IMR-90 (cell line): Measurements from ENCODE around the gene SLC6A3. TPM values are rescaled to one million over a fixed set of nuclear protein-coding genes. Genes with fewer than 3 reads are reported as not detected.

Source experiments
- ATAC-seq: fragments of 200-7000 bp; cut with Tn5 transposase; 2 replicates; pipeline ENCODE4 v1.9.1; 2020; ENCODE audit warnings: low read depth, mild to moderate bottlenecking, moderate library complexity
- BruUV-seq: library from RNA; stranded (reverse); fragments of 400-500 nt; replicated peaks from 2 replicates; lab custom pipeline; 2021; lab: Mats Ljungman, UMichigan
- CTCF ChIA-PET: fragments of 300-600 bp; formaldehyde crosslinking; extraction: SDS; loops from one replicate; lab custom pipeline; 2021; ENCODE audit warnings: antibody characterized with exemption; lab: Yijun Ruan, JAX
- POLR2A ChIA-PET: fragments of 300-600 bp; sonication (Branson Sonifier 250); formaldehyde crosslinking; loops from one replicate; lab custom pipeline; 2022; ENCODE audit warnings: antibody characterized with exemption; ENCODE audit not compliant: unreplicated experiment; lab: Charles Lee
- DNase-seq: peaks from one replicate; pipeline ENCODE4 v3.0.0; 2013
- H2AFZ ChIP-seq: replicated peaks from 2 replicates; pipeline ENCODE3; 2013; ENCODE audit warnings: low read length, mild to moderate bottlenecking; ENCODE audit not compliant: poor library complexity
- H2AK5ac ChIP-seq: 2 replicates; pipeline ENCODE4 v1.6.1; 2013; ENCODE audit warnings: low read depth, low read length, inconsistent platforms
- H2AK9ac ChIP-seq: replicated peaks from 2 replicates; pipeline ENCODE3; 2013; ENCODE audit warnings: mild to moderate bottlenecking, low read depth, low read length, moderate library complexity; ENCODE audit not compliant: poor library complexity
- H2BK120ac ChIP-seq: 2 replicates; pipeline ENCODE4 v1.6.1; 2013; ENCODE audit warnings: low read depth, low read length, inconsistent platforms
- H2BK15ac ChIP-seq: 3 replicates; pipeline ENCODE4 v1.6.1; 2013; ENCODE audit warnings: low read depth, low read length, inconsistent platforms
- H2BK20ac ChIP-seq: 2 replicates; pipeline ENCODE4 v1.6.1; 2013; ENCODE audit warnings: low read depth, mild to moderate bottlenecking, inconsistent platforms, low read length, moderate library complexity
- H2BK5ac ChIP-seq: 2 replicates; pipeline ENCODE4 v1.6.1; 2013; ENCODE audit warnings: mild to moderate bottlenecking, low read depth, low read length, inconsistent platforms; ENCODE audit not compliant: poor library complexity, severe bottlenecking
- H3K14ac ChIP-seq: replicated peaks from 2 replicates; pipeline ENCODE4 v1.6.1; 2013; ENCODE audit warnings: low read depth, low read length, inconsistent platforms
- H3K18ac ChIP-seq: 2 replicates; pipeline ENCODE4 v1.6.1; 2013; ENCODE audit warnings: low read depth, low read length, control low read depth
- H3K23ac ChIP-seq: 2 replicates; pipeline ENCODE4 v1.6.1; 2013; ENCODE audit warnings: low read depth, low read length, inconsistent platforms
- H3K27ac ChIP-seq: 2 replicates; pipeline ENCODE4 v1.5.1; 2013; ENCODE audit warnings: mild to moderate bottlenecking, control low read depth, low read length; ENCODE audit not compliant: insufficient read depth
- H3K27me3 ChIP-seq: 2 replicates; pipeline ENCODE4 v1.6.1; 2013; ENCODE audit warnings: low read length; ENCODE audit not compliant: control insufficient read depth, insufficient read depth
- H3K36me3 ChIP-seq: 2 replicates; pipeline ENCODE4 v1.6.1; 2013; ENCODE audit warnings: low read length, mixed read lengths; ENCODE audit not compliant: control insufficient read depth, insufficient read depth
- H3K4ac ChIP-seq: 2 replicates; pipeline ENCODE4 v1.6.1; 2013; ENCODE audit warnings: low read depth, low read length, inconsistent platforms
- H3K4me1 ChIP-seq: 2 replicates; pipeline ENCODE4 v1.6.1; 2013; ENCODE audit warnings: low read length, mixed read lengths; ENCODE audit not compliant: control insufficient read depth, insufficient read depth
- H3K4me2 ChIP-seq: 2 replicates; pipeline ENCODE4 v1.6.1; 2013; ENCODE audit warnings: low read depth, mild to moderate bottlenecking, control low read depth, low read length, moderate library complexity
- H3K4me3 ChIP-seq: 2 replicates; pipeline ENCODE4 v1.5.1; 2013; ENCODE audit warnings: low read depth, mild to moderate bottlenecking, control low read depth, low read length, moderate library complexity; ENCODE audit not compliant: insufficient read depth
- H3K56ac ChIP-seq: 2 replicates; pipeline ENCODE4 v1.6.1; 2013; ENCODE audit warnings: low read length, inconsistent platforms; ENCODE audit not compliant: insufficient read depth; ENCODE audit errors: extremely low read depth
- H3K79me1 ChIP-seq, 2 experiments: 2 replicates each; pipeline ENCODE4 v1.6.1; 2013; ENCODE audit warnings: low read length in 2 of 2, inconsistent platforms in 1 of 2, low read depth in 1 of 2
- H3K9ac ChIP-seq: 2 replicates; pipeline ENCODE4 v1.6.1; 2013; ENCODE audit warnings: low read depth, low read length, control low read depth
- H3K9me1 ChIP-seq: 2 replicates; pipeline ENCODE4 v1.6.1; 2013; ENCODE audit warnings: low read length, inconsistent platforms; ENCODE audit not compliant: insufficient read depth
- H3K9me3 ChIP-seq: 2 replicates; pipeline ENCODE4 v1.6.1; 2013; ENCODE audit warnings: low read length; ENCODE audit not compliant: control insufficient read depth, insufficient read depth
- H4K20me1 ChIP-seq: 2 replicates; pipeline ENCODE4 v1.6.1; 2013; ENCODE audit warnings: low read length, inconsistent platforms; ENCODE audit not compliant: insufficient read depth
- H4K5ac ChIP-seq: 2 replicates; pipeline ENCODE4 v1.6.1; 2013; ENCODE audit warnings: mild to moderate bottlenecking, low read depth, low read length, control low read depth
- H4K8ac ChIP-seq, 2 experiments: 2 replicates each; pipeline ENCODE4 v1.6.1; 2013; ENCODE audit warnings: low read depth in 2 of 2, low read length in 2 of 2, control low read depth in 1 of 2, inconsistent platforms in 1 of 2
- H4K91ac ChIP-seq: 2 replicates; pipeline ENCODE4 v1.6.1; 2013; ENCODE audit warnings: low read depth, low read length, inconsistent platforms; ENCODE audit not compliant: insufficient read depth
- BHLHE40 ChIP-seq: fragments of 150-350 bp; IDR thresholded peaks from 2 replicates; pipeline ENCODE4 v1.6.1; 2016; ENCODE audit warnings: mild to moderate bottlenecking, low read depth, low read length
- CEBPB ChIP-seq: IDR thresholded peaks from 2 replicates; pipeline ENCODE4 v1.6.1; 2012; ENCODE audit warnings: low read depth, low read length, improper control_type of control experiment
- CHD1 ChIP-seq: IDR thresholded peaks from 2 replicates; pipeline ENCODE4 v1.6.1; 2012; ENCODE audit warnings: low read depth, low read length, improper control_type of control experiment
- FOS ChIP-seq: fragments of 150-350 bp; IDR thresholded peaks from 2 replicates; pipeline ENCODE4 v1.6.1; 2016; ENCODE audit warnings: low read depth, low read length
- MAFK ChIP-seq: IDR thresholded peaks from 2 replicates; pipeline ENCODE4 v1.6.1; 2012; ENCODE audit warnings: low read depth, low read length, improper control_type of control experiment
- MAZ ChIP-seq: IDR thresholded peaks from 2 replicates; pipeline ENCODE4 v1.6.1; 2012; ENCODE audit warnings: low read depth, mild to moderate bottlenecking, low read length, improper control_type of control experiment, moderate library complexity, borderline replicate concordance
- MXI1 ChIP-seq: IDR thresholded peaks from 2 replicates; pipeline ENCODE4 v1.6.1; 2012; ENCODE audit warnings: low read depth, mild to moderate bottlenecking, low read length, moderate library complexity, borderline replicate concordance
- NFE2L2 ChIP-seq: fragments of 150-350 bp; IDR thresholded peaks from 2 replicates; pipeline ENCODE4 v1.6.1; 2016; ENCODE audit warnings: low read depth, mild to moderate bottlenecking, low read length
- POLR2A ChIP-seq: IDR thresholded peaks from 2 replicates; pipeline ENCODE4 v1.6.1; 2012; ENCODE audit warnings: mild to moderate bottlenecking, low read depth, low read length
- RAD21 ChIP-seq: IDR thresholded peaks from 2 replicates; pipeline ENCODE4 v1.6.1; 2012; ENCODE audit warnings: low read length, improper control_type of control experiment
- RCOR1 ChIP-seq: IDR thresholded peaks from 2 replicates; pipeline ENCODE4 v1.6.1; 2012; ENCODE audit warnings: mild to moderate bottlenecking, low read length, improper control_type of control experiment; ENCODE audit not compliant: insufficient replicate concordance
- RFX5 ChIP-seq: IDR thresholded peaks from 2 replicates; pipeline ENCODE4 v1.8.0; 2012; ENCODE audit warnings: low read depth, mild to moderate bottlenecking, low read length, moderate library complexity
- WGBS, 2 experiments: methylation state at CpG; one replicate each; pipeline versions ENCODE4 v1.1.5 to v1.1.7; 2013; ENCODE audit warnings: missing lambda C conversion rate in 2 of 2; ENCODE audit not compliant: insufficient read length in 1 of 2; ENCODE audit errors: extremely low coverage in 2 of 2; 5-methylcytosine and 5-hydroxymethylcytosine counted together
- dilution Hi-C: fragments of 300-500 bp; cut with HindIII; formaldehyde crosslinking; loops from one replicate; pipeline ENCODE4 v1.14.3; 2018; ENCODE audit warnings: low sequenced_read_pairs; ENCODE audit not compliant: unreplicated experiment
- in situ Hi-C: fragments of 300-500 bp; cut with MboI; formaldehyde crosslinking; loops from 3 replicates; pipeline ENCODE4 v1.14.3; 2019; ENCODE audit warnings: low sequenced_read_pairs, inconsistent platforms, mixed read lengths
- intact Hi-C: fragments of 100-400 bp; cut with micrococcal nuclease; formaldehyde crosslinking; loops from 2 replicates; pipeline ENCODE4 v1.10.0; 2022
- polyA plus RNA-seq, 3 experiments: library from polyadenylated mRNA; depleted of rRNA; stranded (reverse); fragments of >200 nt; gene quantifications; 2 replicates each; pipeline ENCODE4 v1.2.3, GENCODE V29; 2012; ENCODE audit warnings: low replicate concordance in 1 of 3
- total RNA-seq: library from RNA; depleted of rRNA; stranded (reverse); fragments of >200 nt; gene quantifications from 2 replicates; pipeline ENCODE4 v1.2.3, GENCODE V29; 2012
- TF ChIP-seq, protein P1 (sequence below): fragments of 150-350 bp; IDR thresholded peaks from 2 replicates; pipeline ENCODE4 v1.6.1; 2016; ENCODE audit warnings: low read depth, mild to moderate bottlenecking, low read length, moderate library complexity, borderline replicate concordance
- TF ChIP-seq, protein P2 (sequence below): fragments of 150-350 bp; IDR thresholded peaks from 2 replicates; pipeline ENCODE4 v1.6.1; 2017; ENCODE audit warnings: mild to moderate bottlenecking, antibody characterized with exemption, low read length, low read depth
- TF ChIP-seq, protein P3 (sequence below): conservative IDR thresholded peaks from 2 replicates; pipeline ENCODE4 v1.5.1; 2012; ENCODE audit warnings: mild to moderate bottlenecking, low read depth, low read length, improper control_type of control experiment

SLC6A3 gene
- total and polyA plus RNA-seq, 2 of the 4 experiments (the other 2 are of a cell fraction): not detected

DNA sequence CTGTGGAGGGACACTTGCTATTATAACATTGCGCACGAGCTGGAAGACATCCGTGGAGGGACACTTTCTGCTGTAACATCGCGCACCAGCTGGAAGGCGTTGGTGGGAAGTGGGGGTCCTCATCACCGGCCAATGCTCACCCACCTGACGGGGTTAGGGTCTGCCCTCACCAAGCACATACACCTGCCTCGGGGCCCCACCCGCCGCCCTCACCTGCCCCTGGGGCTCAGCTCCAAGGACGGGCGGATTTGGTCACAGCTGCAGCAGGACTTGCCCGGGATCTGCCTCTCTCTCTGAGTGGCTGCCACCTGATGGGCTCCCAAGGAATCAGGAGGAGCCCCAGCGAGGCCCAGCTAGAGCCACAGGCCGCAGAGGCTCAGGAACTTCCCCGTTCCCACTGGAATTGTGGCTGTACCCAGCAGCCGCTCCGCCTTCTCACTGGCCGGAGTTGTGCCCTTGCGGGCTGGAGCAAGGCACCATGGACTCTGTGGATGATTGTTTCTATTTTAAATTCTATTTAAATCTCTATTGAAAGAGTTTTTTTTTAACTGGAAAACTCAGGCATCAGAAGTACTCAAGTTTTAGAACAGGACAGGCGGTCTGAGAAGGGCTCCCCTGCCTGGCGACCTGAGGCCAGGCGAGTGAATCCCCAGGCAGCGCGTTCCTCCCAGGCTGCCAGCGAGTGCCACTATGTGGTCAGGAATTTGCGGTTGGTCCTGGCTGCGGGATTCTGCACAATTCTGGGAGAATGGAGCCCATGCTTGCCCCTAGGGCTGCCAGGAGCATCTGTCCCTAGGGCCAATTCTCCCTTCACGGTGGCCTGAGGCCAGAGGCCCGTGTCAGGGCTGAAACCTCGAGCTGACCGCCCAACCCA, 38.9 kb upstream of the SLC6A3 start:
- intact Hi-C loops: no loop called here
- CTCF ChIA-PET: no interaction called here
- TF ChIP-seq FOS: no peak
- no peak for TF ChIP-seq MAZ
- TF ChIP-seq, protein P1, sequence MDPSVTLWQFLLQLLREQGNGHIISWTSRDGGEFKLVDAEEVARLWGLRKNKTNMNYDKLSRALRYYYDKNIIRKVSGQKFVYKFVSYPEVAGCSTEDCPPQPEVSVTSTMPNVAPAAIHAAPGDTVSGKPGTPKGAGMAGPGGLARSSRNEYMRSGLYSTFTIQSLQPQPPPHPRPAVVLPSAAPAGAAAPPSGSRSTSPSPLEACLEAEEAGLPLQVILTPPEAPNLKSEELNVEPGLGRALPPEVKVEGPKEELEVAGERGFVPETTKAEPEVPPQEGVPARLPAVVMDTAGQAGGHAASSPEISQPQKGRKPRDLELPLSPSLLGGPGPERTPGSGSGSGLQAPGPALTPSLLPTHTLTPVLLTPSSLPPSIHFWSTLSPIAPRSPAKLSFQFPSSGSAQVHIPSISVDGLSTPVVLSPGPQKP: no peak
- no peak for TF ChIP-seq NFE2L2
- no peak for TF ChIP-seq CEBPB
- no peak for TF ChIP-seq RCOR1
- no peak for TF ChIP-seq RAD21
- TF ChIP-seq, protein P2, sequence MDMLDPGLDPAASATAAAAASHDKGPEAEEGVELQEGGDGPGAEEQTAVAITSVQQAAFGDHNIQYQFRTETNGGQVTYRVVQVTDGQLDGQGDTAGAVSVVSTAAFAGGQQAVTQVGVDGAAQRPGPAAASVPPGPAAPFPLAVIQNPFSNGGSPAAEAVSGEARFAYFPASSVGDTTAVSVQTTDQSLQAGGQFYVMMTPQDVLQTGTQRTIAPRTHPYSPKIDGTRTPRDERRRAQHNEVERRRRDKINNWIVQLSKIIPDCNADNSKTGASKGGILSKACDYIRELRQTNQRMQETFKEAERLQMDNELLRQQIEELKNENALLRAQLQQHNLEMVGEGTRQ: no peak
- TF ChIP-seq MXI1: no peak
- TF ChIP-seq BHLHE40: no peak
- no peak for TF ChIP-seq CHD1
- TF ChIP-seq POLR2A: no peak
- TF ChIP-seq MAFK: no peak
- TF ChIP-seq RFX5: no peak
- TF ChIP-seq, protein P3, sequence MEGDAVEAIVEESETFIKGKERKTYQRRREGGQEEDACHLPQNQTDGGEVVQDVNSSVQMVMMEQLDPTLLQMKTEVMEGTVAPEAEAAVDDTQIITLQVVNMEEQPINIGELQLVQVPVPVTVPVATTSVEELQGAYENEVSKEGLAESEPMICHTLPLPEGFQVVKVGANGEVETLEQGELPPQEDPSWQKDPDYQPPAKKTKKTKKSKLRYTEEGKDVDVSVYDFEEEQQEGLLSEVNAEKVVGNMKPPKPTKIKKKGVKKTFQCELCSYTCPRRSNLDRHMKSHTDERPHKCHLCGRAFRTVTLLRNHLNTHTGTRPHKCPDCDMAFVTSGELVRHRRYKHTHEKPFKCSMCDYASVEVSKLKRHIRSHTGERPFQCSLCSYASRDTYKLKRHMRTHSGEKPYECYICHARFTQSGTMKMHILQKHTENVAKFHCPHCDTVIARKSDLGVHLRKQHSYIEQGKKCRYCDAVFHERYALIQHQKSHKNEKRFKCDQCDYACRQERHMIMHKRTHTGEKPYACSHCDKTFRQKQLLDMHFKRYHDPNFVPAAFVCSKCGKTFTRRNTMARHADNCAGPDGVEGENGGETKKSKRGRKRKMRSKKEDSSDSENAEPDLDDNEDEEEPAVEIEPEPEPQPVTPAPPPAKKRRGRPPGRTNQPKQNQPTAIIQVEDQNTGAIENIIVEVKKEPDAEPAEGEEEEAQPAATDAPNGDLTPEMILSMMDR: no peak

More for the DNA sequence above, 38.9 kb upstream of the SLC6A3 start:
- H2BK5ac ChIP-seq: no peak overlapping the region
- H3K79me1 ChIP-seq: peaks cover 10 to 11% of the 10 kb centered on the region in 2 experiments
- H3K9me3 ChIP-seq: no peaks in the 10 kb centered on the region
- H4K20me1 ChIP-seq: peaks cover 31% of the 10 kb centered on the region
- H3K27ac ChIP-seq: no peak overlapping the region
- H2AK9ac ChIP-seq: no peak overlapping the region
- no peak overlapping the region for H4K8ac ChIP-seq
- WGBS, 2 experiments: 95% methylated on average over 12 of the region's 33 CpGs; no CpG with 5 or more reads in 1 of the 2 experiments
- no peak overlapping the region for H3K23ac ChIP-seq
- H3K4me1 ChIP-seq: peaks cover 3% of the 10 kb centered on the region; the same call in 1 of the 2 replicates
- peaks cover 5% of the 10 kb centered on the region; the same call in 1 of the 2 replicates for H3K9me1 ChIP-seq
- no TSS peak for BruUV-seq
- H3K4me2 ChIP-seq: no peak overlapping the region
- no peak overlapping the region for H3K14ac ChIP-seq
- H4K91ac ChIP-seq: no peak overlapping the region
- no peak overlapping the region for H2BK20ac ChIP-seq
- in situ Hi-C loops (loop anchor here (10.0 kb wide), 1 partner anchor 161 kb away; no protein-coding TSS in a partner anchor), dilution Hi-C loops (no loop called here)
- no peaks in the 10 kb centered on the region for H3K27me3 ChIP-seq
- H3K9ac ChIP-seq: no peak overlapping the region
- ATAC-seq (no peak), DNase-seq (no peak)
- no peak overlapping the region for H3K56ac ChIP-seq
- H3K18ac ChIP-seq: no peak overlapping the region
- H2BK120ac ChIP-seq: no peak overlapping the region
- no peak overlapping the region for H3K4me3 ChIP-seq
- no peak overlapping the region for H2AK5ac ChIP-seq
- H3K36me3 ChIP-seq: peaks cover 62% of the 10 kb centered on the region
- H2AFZ ChIP-seq: no peak overlapping the region
- H2BK15ac ChIP-seq: no peak overlapping the region
- H3K4ac ChIP-seq: no peak overlapping the region
- POLR2A ChIA-PET: no interaction called here
- H4K5ac ChIP-seq: no peak overlapping the region
